NK-92 (cell line): ENCODE measurements around the gene FAM89B.

Experiments used
- DNase-seq: peaks from one replicate; lab custom pipeline; 2025; ENCODE audit not compliant: unreplicated experiment; lab: John Stamatoyannopoulos, UW

The FAM89B gene

DNA sequence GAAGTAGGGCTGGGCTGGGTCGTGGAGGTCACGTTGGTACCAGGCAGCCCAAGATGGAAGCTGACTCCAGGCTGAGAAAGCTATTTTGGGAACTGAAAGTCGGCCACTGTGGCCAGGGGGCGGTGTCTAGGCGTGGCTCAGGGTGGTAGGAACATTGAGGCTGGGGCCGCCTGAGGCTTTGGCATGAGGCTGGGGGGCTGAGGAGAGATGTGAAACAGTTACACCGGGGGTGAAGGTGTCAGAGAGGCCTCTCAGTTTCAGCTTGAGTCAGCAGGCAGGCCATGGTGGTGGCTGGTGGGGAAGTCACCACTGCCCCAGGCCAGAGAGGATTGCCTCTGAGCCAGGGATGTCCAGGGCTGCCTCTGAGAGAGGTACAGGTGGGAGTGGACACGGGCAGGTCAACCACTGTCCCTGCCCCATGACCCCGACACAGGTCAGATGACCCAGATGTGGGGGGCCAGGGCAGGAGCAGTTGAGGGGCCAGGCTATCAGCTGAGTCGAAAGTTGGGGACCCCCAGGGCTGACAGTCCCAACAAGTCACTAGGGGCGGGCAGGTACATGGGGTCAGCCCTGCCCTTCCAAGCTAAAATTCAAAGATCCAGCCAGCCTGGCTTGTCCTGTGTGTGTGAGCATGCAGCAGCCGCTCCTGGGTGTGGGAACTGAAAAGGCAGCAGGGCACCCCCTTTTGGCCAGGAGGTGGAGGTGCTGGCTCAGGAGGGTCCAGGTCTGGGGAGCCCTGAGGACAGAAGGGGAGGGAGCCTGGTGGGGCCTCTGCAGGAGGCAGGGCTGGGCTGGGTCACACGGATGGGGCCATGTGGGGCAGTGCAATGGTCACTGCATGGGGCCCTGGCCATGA, 16.1 kb downstream of the FAM89B start:
- DNase-seq: no peak

DNA sequence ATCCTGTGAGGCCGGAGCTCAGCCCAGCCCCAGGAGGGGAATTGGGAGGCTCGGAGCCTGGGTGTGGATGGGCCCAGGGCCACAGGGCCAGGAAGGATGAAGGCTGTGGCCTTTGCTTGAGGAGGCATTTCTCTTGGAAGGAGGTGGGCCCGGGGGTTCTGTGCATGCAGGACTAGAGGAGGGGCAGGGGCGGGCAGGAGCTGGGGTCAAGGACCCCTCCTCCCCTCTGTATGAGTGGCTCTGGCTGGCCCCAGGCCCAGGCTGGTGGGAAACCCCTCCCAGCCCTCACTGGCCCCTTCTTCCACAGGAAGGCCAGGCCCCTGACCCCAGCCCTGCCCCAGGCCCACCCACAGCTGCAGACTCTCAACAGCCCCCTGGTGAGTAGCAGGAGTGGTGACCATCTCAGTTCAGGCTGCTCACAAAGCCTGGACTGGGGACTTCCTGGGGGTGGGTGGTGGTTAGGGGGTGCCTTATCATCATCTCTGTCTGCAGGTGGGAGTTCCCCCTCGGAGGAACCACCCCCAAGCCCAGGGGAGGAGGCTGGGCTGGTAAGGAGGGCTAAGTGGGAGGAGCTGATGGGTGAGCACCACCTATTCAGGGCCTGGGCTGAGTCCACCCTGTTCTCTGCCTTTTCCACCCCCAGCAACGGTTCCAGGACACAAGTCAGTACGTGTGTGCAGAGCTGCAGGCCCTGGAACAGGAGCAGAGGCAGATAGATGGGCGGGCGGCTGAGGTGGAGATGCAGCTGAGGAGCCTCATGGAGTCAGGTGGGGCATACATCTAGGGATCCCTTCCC, 17.3 kb downstream of the FAM89B start:
- DNase-seq: no peak

GRCh38 chr11:65590240-65590738, 18.0 kb downstream of the FAM89B start:
- no peak for DNase-seq

- no peak for DNase-seq
Observed at GRCh38 chr11:65591939-65592857, 19.9 kb downstream of the FAM89B start.

- DNase-seq: no peak
Observed at GRCh38 chr11:65592858-65593517, 20.6 kb downstream of the FAM89B start.

- DNase-seq: no peak
Observed at GRCh38 chr11:65593518-65594414, 21.4 kb downstream of the FAM89B start.

- DNase-seq: no peak
Observed at GRCh38 chr11:65595131-65595530, 22.8 kb downstream of the FAM89B start.

GRCh38 chr11:65595543-65596281, 23.4 kb downstream of the FAM89B start, which contains the start of gene KCNK7:
TSS of gene KCNK7 (minus strand) at chr11:65595800. CDS start at chr11:65595772, 28 bp downstream.
- DNase-seq: no peak

DNA sequence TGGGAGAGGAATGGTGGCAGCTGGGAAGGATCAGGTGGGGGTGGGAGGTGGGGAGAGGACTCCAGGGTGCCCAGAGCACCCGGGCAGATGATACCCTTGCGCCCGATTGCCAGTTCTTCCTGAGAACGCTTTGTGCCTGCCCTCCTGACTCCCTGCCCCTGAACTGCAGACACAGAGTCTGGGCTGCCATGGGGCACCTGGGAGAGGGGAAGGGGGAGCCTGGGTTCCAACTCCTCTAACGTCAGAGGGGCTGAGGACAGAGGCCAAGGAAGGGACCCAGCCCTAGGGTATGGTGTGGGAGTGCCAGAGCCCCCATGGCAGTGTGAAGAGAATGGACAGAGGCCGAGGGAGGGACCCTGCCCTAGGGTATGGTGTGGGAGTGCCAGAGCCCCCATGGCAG, 24.2 kb downstream of the FAM89B start:
- DNase-seq: no peak

DNA sequence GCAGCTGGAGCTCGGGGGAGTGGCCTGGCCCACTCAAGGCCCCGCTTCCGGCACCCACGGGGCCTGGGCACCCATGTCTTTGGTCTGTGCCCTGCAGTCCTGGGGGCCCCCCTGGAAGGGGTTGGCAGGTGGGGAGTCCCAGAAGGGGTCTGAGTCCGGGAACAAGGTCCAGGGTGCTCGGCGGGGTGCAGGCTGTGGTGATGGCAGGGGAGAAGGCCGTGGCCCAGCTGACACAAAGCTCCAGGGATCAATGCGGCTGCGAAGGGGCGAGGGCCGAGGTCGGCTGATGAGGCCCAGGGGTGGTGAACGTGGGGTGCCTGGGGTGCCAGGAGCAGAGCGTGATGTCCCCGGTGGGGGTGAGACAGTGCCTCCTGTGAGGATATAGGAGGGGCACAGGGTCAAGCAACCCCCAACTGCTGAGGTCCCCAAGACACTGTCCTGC, 25.9 kb downstream of the FAM89B start:
- DNase-seq: no peak

GRCh38 chr11:65599216-65599954, 27.0 kb downstream of the FAM89B start:
- DNase-seq: no peak

- DNase-seq: no peak
Observed at GRCh38 chr11:65599955-65600246, 27.6 kb downstream of the FAM89B start.

GRCh38 chr11:65604258-65604657, 31.9 kb downstream of the FAM89B start:
- DNase-seq: no peak

DNA sequence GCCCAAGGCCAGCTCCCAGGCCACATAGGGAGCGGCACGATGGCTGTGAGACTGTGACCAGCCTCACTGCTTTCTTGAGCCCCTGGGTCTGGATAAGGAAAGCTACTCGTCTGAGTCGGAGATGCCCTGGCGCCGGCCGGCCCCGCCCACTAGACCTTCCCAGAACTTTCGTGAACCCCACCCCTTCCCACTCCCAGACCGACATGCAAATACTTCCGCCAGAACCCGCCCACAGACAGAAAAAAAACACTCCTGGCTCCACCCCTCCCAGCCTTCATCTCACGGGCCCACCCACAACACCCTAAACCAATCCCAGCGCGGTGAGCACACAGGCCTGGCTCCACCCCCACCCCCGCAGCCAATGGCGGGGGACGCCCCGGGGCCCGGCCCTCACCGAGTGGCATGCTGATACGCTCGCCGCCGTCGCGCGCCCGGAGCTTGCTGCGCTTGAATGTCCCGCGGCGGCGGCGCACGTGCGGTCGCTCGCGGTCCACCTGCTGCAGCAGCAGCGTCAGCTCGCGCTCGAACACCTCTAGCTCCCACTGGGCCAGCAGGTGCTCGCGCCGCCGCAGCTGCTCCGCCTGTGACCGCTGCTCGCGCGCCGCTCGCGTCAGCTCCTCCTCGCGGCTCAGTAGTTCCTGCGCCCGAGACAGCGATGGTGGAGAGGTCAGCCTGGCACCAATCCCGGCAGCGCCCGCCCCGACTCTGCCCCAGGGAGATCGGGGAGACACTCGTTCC, 34.7 kb downstream of the FAM89B start:
- no peak for DNase-seq

GRCh38 chr11:65607614-65608426, 35.5 kb downstream of the FAM89B start:
- DNase-seq: no peak

- DNase-seq: no peak
Observed at GRCh38 chr11:65609229-65609628, 36.9 kb downstream of the FAM89B start.

- no peak for DNase-seq
Observed at GRCh38 chr11:65609665-65610064, 37.3 kb downstream of the FAM89B start.
